ACHN (cell line): ENCODE results near the gene MEF2A.
A peak's percentile ranks its signal among the peaks of the same experiment; 100 is the strongest.
"Not testable (repeated sequence)": the region's sequence is repeated elsewhere in the genome, so short reads cannot be mapped to it uniquely, and the experiment has no call there.

Experiments
- DNase-seq: peaks from one replicate; pipeline ENCODE4 v3.0.0-alpha.2; 2015
- in situ Hi-C: cut with HindIII; loops from 2 replicates; pipeline ENCODE4 v1.10.0; 2017; ENCODE audit warnings: low sequenced_read_pairs, low pct_ligation_motif_present, low pct_unique_long_range_greater_than_20kb

Gene MEF2A

GRCh38 chr15:99565299-99566156 is at the start of gene MEF2A:
TSS of gene MEF2A (plus strand) at chr15:99565984. CDS start at chr15:99633120, 67,136 bp downstream.
- in situ Hi-C loops = no loop called here

GRCh38 chr15:99518191-99518590 is 47.6 kb upstream of the MEF2A start:
- in situ Hi-C loops = no loop called here
- no peak for DNase-seq

More at GRCh38 chr15:99565299-99566156, at the start of gene MEF2A:
- DNase-seq = peak; percentile 91

DNA sequence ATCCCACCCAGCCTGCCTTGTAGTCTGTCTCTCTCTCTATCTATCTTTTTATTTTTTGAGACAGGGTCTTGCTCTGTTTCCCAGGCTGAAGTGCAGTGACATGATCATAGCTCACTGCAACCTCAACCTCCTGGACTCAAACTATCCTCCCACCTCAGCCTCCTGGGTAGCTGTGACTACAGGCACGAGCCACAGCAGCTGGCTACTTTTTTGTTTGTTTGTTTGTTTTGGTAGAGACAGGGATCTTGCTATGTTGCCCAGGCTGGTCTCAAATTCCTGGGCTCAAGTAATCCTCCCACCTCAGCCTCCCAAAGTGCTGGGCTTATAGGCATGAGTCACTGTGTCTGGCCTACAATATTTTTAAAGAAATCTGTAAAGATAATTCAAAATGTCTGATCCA is 46.4 kb upstream of the MEF2A start:
- in situ Hi-C loops, DNase-seq: not testable (repeated sequence)

DNA sequence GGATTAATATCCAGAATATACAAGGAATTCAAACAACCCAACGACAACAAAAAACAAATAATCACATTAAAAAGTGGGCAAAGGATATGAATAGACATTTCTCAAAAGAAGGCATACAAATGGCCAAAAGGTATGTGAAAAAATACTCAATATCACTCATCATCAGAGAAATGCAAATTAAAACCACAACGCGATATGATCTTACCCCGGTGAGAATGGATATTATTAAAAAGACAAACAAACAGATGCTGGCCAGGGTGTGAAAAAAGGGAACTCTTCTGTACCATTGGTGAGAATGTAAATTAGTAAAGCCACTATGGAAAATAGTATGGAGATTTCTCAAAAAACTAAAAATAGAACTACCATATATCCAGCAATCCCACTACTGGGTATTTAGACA is 43.5 kb upstream of the MEF2A start:
- in situ Hi-C loops = no loop called here

DNA sequence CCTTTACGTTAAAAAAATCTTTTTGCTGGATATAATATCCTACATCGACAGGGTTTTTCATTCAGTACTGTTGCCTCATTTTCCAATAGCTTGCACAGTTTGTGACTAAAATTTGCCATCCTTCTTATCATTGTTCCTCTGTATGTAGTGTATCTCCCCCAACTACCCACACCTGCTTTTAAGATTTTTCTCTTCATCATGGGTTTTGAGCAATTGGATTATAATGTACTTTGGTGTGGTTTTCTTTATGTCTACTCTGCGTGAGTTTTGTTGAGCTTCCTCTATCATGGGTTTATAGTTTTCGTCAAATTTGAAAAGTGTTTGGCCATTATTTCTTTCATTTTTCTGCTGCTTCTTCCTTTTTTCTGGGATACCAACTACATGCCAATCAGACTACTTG is 39.6 kb upstream of the MEF2A start:
- DNase-seq = no peak
- in situ Hi-C loops = no loop called here

More for the DNA sequence above, 43.5 kb upstream of the MEF2A start:
- no peak for DNase-seq

DNA sequence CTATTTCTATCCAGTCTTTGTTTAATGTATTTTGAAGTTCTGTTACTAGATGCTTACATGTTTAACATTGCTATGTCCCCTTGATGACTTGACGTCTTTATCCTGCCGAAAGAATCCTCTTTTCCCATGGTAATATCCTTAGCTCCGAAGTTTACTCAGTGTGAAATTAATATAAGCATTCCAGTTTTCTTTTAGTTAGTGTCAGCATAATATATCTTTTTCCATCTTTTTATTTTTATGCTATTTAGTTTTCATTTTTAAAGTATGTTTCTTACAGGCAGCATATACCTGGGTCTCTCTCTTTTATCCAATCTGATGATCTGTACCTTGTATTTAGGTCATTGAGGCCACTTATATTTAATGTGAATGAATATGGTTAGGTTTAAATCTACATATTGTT is 39.1 kb upstream of the MEF2A start:
- in situ Hi-C loops = no loop called here
- DNase-seq = no peak

GRCh38 chr15:99536422-99537040 is 29.3 kb upstream of the MEF2A start:
- DNase-seq = peak; percentile 16

GRCh38 chr15:99537344-99537743 is 28.4 kb upstream of the MEF2A start:
- in situ Hi-C loops = no loop called here

More at GRCh38 chr15:99536422-99537040, 29.3 kb upstream of the MEF2A start:
- in situ Hi-C loops = no loop called here

GRCh38 chr15:99538261-99538660 is 27.5 kb upstream of the MEF2A start:
- in situ Hi-C loops = no loop called here
- DNase-seq = no peak

More at GRCh38 chr15:99537344-99537743, 28.4 kb upstream of the MEF2A start:
- no peak for DNase-seq

GRCh38 chr15:99542828-99543227 is 23.0 kb upstream of the MEF2A start:
- no peak for DNase-seq
- in situ Hi-C loops = no loop called here

DNA sequence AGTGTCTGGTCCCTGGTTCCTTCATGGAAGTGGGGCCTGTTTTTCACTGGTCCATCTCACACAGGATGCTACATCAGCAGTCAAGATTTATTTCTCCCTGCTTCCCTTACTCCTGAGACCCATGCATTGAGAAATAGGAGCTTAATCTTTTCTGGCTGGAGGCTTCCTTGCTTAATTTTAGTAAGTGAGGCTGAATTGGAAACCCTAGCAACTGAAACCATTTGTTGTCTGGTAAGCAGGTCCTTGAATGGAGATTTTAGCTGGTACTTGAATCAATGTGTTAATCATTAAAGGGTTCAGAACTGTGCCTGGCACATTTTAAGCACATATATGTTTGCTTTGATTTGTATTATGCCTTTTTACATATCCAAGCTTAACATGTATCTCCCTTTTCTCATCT is 20.2 kb upstream of the MEF2A start:
- DNase-seq = no peak
- in situ Hi-C loops = no loop called here

DNA sequence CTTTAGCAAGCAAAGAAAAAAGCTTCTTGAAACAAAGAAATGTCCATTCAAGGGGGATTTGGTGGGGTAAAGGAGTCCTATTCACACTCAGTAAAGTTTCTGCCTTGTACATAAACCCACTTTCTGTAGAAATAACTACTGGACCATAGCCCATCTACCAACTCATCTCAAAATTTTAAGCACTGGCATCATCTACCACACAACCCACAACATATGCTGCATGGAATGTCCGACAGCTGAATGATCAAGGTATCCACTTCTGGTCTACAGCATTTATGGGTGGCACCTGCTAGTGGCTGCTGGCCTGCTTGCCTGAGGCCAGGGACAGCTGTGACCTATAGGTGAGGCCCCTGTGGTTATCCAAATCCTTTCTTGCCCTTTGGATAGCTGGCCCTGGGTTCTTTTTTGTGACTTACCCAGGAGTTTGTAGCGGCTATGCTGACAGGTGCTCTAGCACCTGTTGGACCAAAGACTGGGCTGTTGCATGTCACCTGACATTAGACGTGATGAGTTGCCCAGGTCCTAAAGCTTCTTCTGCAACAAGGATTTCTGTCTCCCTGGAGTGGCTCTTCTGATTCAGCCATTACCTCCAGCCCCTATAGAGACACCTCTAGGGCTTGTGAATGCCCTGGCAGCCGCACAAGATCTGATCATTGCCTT is 19.2 kb upstream of the MEF2A start:
- in situ Hi-C loops = no loop called here

GRCh38 chr15:99547517-99547916 is 18.3 kb upstream of the MEF2A start:
- DNase-seq = no peak
- in situ Hi-C loops = no loop called here

More for the DNA sequence above, 19.2 kb upstream of the MEF2A start:
- no peak for DNase-seq

- in situ Hi-C loops = no loop called here
- DNase-seq = no peak
These were observed 15.7 kb upstream of the MEF2A start for GRCh38 chr15:99550077-99550476.

- DNase-seq = no peak
- in situ Hi-C loops = no loop called here
These were observed 13.7 kb upstream of the MEF2A start for GRCh38 chr15:99552111-99552510.

- no peak for DNase-seq
- in situ Hi-C loops = no loop called here
These were observed 10.8 kb upstream of the MEF2A start for GRCh38 chr15:99554880-99555488.

GRCh38 chr15:99556011-99556410 is 9.8 kb upstream of the MEF2A start:
- no peak for DNase-seq
- in situ Hi-C loops = no loop called here

- DNase-seq = no peak
- in situ Hi-C loops = no loop called here
These were observed 9.2 kb upstream of the MEF2A start for GRCh38 chr15:99556578-99556977.

DNA sequence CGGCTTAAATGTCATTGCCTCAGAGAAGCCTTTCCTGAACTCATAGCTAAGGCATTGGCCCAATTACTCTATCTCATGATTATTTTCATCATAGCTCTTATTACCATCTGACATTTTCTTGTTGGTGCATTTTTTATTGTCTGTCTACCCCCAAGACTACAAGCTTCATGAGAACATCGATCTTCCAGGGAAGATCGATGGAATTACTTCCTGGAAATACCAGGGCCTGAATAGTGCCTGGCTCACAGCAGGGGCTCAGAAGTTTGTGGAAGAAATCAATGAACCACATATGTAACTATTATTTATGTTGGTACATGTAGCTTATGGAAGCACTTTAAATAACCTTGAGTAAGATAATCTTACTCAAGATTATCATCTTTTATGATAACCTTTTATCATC is 7.7 kb upstream of the MEF2A start:
- DNase-seq = no peak
- in situ Hi-C loops = no loop called here
